Vagina (tissue), 2 donors: ENCODE results near the gene PIK3R4.

Experiments used
- POLR2A ChIP-seq, 2 donors: fragments of 450-650 bp; IDR thresholded peaks; one replicate each; pipeline ENCODE4 v1.6.1; 2017; ENCODE audit warnings: antibody characterized with exemption in 2 of 2, mild to moderate bottlenecking in 2 of 2, moderate library complexity in 2 of 2
- POLR2AphosphoS5 ChIP-seq, 2 donors: sonication (generic); formaldehyde crosslinking; IDR thresholded peaks; one replicate each; pipeline ENCODE4 v1.9.0; 2017; ENCODE audit warnings: antibody characterized with exemption in 2 of 2, mild to moderate bottlenecking in 2 of 2, low read depth in 1 of 2; ENCODE audit not compliant: insufficient read depth in 1 of 2
- TF ChIP-seq, protein P1 (sequence below), 3 experiments: fragments of 450-650 bp in 2 of 3; fragments of 200-600 bp in 1 of 3; sonication (generic) in 1 of 3; IDR thresholded peaks; one replicate each; pipeline ENCODE4 v1.5.1; 2017 to 2019; ENCODE audit warnings: antibody characterized with exemption in 3 of 3, mild to moderate bottlenecking in 2 of 3, moderate library complexity in 2 of 3

- TF ChIP-seq, protein P1, sequence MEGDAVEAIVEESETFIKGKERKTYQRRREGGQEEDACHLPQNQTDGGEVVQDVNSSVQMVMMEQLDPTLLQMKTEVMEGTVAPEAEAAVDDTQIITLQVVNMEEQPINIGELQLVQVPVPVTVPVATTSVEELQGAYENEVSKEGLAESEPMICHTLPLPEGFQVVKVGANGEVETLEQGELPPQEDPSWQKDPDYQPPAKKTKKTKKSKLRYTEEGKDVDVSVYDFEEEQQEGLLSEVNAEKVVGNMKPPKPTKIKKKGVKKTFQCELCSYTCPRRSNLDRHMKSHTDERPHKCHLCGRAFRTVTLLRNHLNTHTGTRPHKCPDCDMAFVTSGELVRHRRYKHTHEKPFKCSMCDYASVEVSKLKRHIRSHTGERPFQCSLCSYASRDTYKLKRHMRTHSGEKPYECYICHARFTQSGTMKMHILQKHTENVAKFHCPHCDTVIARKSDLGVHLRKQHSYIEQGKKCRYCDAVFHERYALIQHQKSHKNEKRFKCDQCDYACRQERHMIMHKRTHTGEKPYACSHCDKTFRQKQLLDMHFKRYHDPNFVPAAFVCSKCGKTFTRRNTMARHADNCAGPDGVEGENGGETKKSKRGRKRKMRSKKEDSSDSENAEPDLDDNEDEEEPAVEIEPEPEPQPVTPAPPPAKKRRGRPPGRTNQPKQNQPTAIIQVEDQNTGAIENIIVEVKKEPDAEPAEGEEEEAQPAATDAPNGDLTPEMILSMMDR (IDR thresholded peaks at IDR 0.05), result no peak
- TF ChIP-seq POLR2A (IDR thresholded peaks at IDR 0.05) (peak in 1 of 2 donors; percentile 40), POLR2AphosphoS5 (IDR thresholded peaks at IDR 0.05; ENCODE audit: insufficient read depth in 1 of 2, low read depth in 1 of 2) (peak; percentile 82 to 93)
Measured at GRCh38 chr3:130746246-130747039, at the start of gene PIK3R4.
